Measurements from ENCODE around the gene SYT5. TPM values are rescaled to one million over a fixed set of nuclear protein-coding genes. Genes with fewer than 3 reads are reported as not detected.

The SYT5 gene
- total and polyA plus RNA-seq, 4 donors, result not detected

DNA sequence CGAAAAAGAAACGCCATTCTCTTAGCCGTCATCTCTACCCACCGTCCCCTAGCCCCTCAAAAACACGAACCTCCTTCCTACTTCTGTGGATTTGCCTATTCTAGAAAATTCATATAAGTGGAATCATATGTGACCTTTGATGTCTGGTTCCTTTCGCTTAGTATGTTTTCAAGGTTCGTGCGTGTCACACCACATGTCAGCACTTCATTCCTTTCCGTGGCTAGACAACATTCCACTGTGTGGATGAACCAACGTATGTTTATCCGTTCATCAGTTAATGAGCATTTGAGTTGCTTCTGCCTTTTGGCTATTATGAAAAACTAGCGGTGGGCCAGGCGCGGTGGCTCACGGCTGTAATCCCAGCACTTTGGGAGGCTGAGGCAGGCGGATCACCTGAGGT, 48.7 kb downstream of the SYT5 start:
- intact Hi-C loops (cut with DNase I), result no loop called here
- Histone ChIP-seq H3K27ac (ENCODE audit: low read depth in 1 of 2, low read length in 2 of 2) (no peak overlapping the region), H3K27me3 (ENCODE audit: control insufficient read depth in 1 of 2, insufficient read depth in 2 of 2, low read length in 1 of 2) (no peaks in the 10 kb centered on the region), H3K4me1 (ENCODE audit: control insufficient read depth in 1 of 2, insufficient read depth in 2 of 2, low read length in 2 of 2) (no peaks in the 10 kb centered on the region), H3K4me3 (ENCODE audit: low read length in 2 of 2) (no peak overlapping the region), H3K36me3 (ENCODE audit: control insufficient read depth in 1 of 2, insufficient read depth in 2 of 2, low read length in 1 of 2) (no peaks in the 10 kb centered on the region), H3K9me3 (ENCODE audit: control insufficient read depth, low read length) (no peaks in the 10 kb centered on the region)
- DNase-seq, result peak in 1 of 2 donors; percentile 34
- no peak for ATAC-seq (ENCODE audit: low FRiP score)
- WGBS, 2 donors, result 58 to 76% methylated on average over 16 of the region's 16 CpGs

Small RNA genes lying within 50 kb of the gene (microRNA-seq; reads per million reads assigned to microRNA genes)
- gene MIR7975, result 0 reads per million in 2 donors

Other genes with a start within 250 kb of the SYT5 start
- not detected for gene NLRP7, start 232.8 kb downstream of the SYT5 start, total RNA-seq
- not detected for gene NLRP7, start 232.8 kb downstream of the SYT5 start, polyA plus RNA-seq
- gene NLRP2, start 213.9 kb downstream of the SYT5 start, total RNA-seq, result 1 to 10 TPM in 1 of 2 donors, under 1 TPM in 1; 0.55 to 2.3 TPM
- gene NLRP2, start 213.9 kb downstream of the SYT5 start, polyA plus RNA-seq, result 1 to 10 TPM in 1 of 2 donors, under 1 TPM in 1; 0.08 to 5.1 TPM
- gene GP6, start 142.0 kb downstream of the SYT5 start, total RNA-seq, result under 1 TPM; 0.27 to 0.84 TPM
- under 1 TPM in 1 of 2 donors, not detected in 1; 0.08 TPM for gene GP6, start 142.0 kb downstream of the SYT5 start, polyA plus RNA-seq
- 10 to 100 TPM in 1 of 2 donors, 1 to 10 TPM in 1; 8.9 to 14.4 TPM for gene RDH13, start 117.1 kb downstream of the SYT5 start, total RNA-seq
- gene RDH13, start 117.1 kb downstream of the SYT5 start, polyA plus RNA-seq, result 10 to 100 TPM in 1 of 2 donors, 1 to 10 TPM in 1; 3.4 to 12.4 TPM
- gene EPS8L1, start 104.4 kb downstream of the SYT5 start, total RNA-seq, result 1 to 10 TPM in 1 of 2 donors, under 1 TPM in 1; 0.81 to 4.1 TPM
- gene EPS8L1, start 104.4 kb downstream of the SYT5 start, polyA plus RNA-seq, result 10 to 100 TPM in 1 of 2 donors, under 1 TPM in 1; 0.38 to 10.8 TPM
- 100 to 1,000 TPM; 134 to 218 TPM for gene PPP1R12C, start 62.7 kb downstream of the SYT5 start, total RNA-seq
- 100 to 1,000 TPM; 104 to 432 TPM for gene PPP1R12C, start 62.7 kb downstream of the SYT5 start, polyA plus RNA-seq
- gene TNNT1, start 31.1 kb downstream of the SYT5 start, total RNA-seq, result 1 to 10 TPM in 1 of 2 donors, not detected in 1; 1.3 TPM
- 1 to 10 TPM; 1.4 to 2.0 TPM for gene TNNT1, start 31.1 kb downstream of the SYT5 start, polyA plus RNA-seq
- not detected for gene TNNI3, start 22.6 kb downstream of the SYT5 start, total RNA-seq
- gene TNNI3, start 22.6 kb downstream of the SYT5 start, polyA plus RNA-seq, result 10 to 100 TPM in 1 of 2 donors, under 1 TPM in 1; 0.51 to 14.1 TPM
- not detected for gene DNAAF3, start 13.7 kb downstream of the SYT5 start, total RNA-seq
- gene DNAAF3, start 13.7 kb downstream of the SYT5 start, polyA plus RNA-seq, result under 1 TPM; 0.38 to 0.87 TPM
- 1 to 10 TPM in 1 of 2 donors, under 1 TPM in 1; 0.29 to 1.9 TPM for gene PTPRH, start 29.2 kb upstream of the SYT5 start, total RNA-seq
- 1 to 10 TPM in 1 of 2 donors, under 1 TPM in 1; 0.03 to 7.5 TPM for gene PTPRH, start 29.2 kb upstream of the SYT5 start, polyA plus RNA-seq
- 1 to 10 TPM; 2.0 to 3.6 TPM for gene TMEM86B, start 48.5 kb upstream of the SYT5 start, total RNA-seq
- 10 to 100 TPM in 1 of 2 donors, 1 to 10 TPM in 1; 2.9 to 10.9 TPM for gene TMEM86B, start 48.5 kb upstream of the SYT5 start, polyA plus RNA-seq
- 10 to 100 TPM; 47.9 to 55.4 TPM for gene PPP6R1, start 78.7 kb upstream of the SYT5 start, total RNA-seq
- 10 to 100 TPM; 15.2 to 25.3 TPM for gene PPP6R1, start 78.7 kb upstream of the SYT5 start, polyA plus RNA-seq
- gene HSPBP1, start 99.8 kb upstream of the SYT5 start, total RNA-seq, result 10 to 100 TPM; 14.1 to 16.3 TPM
- 10 to 100 TPM; 14.7 to 25.3 TPM for gene HSPBP1, start 99.8 kb upstream of the SYT5 start, polyA plus RNA-seq
- gene BRSK1, start 103.7 kb upstream of the SYT5 start, total RNA-seq, result 10 to 100 TPM; 14.2 to 18.5 TPM
- 10 to 100 TPM in 1 of 2 donors, 1 to 10 TPM in 1; 4.8 to 25.1 TPM for gene BRSK1, start 103.7 kb upstream of the SYT5 start, polyA plus RNA-seq
- gene TMEM150B, start 145.1 kb upstream of the SYT5 start, total RNA-seq, result 1 to 10 TPM; 2.9 to 9.6 TPM
- gene TMEM150B, start 145.1 kb upstream of the SYT5 start, polyA plus RNA-seq, result 1 to 10 TPM in 1 of 2 donors, under 1 TPM in 1; 0.72 to 5.5 TPM
- gene KMT5C, start 159.6 kb upstream of the SYT5 start, total RNA-seq, result 10 to 100 TPM in 1 of 2 donors, 1 to 10 TPM in 1; 4.5 to 12.8 TPM
- gene KMT5C, start 159.6 kb upstream of the SYT5 start, polyA plus RNA-seq, result 10 to 100 TPM in 1 of 2 donors, 1 to 10 TPM in 1; 3.4 to 13.2 TPM
- gene COX6B2, start 174.4 kb upstream of the SYT5 start, total RNA-seq, result under 1 TPM; 0.19 to 0.99 TPM
- not detected for gene COX6B2, start 174.4 kb upstream of the SYT5 start, polyA plus RNA-seq
- not detected for gene GARIN5B, start 183.0 kb upstream of the SYT5 start, total RNA-seq
- gene GARIN5B, start 183.0 kb upstream of the SYT5 start, polyA plus RNA-seq, result not detected
- under 1 TPM; 0.23 to 0.27 TPM for gene IL11, start 190.2 kb upstream of the SYT5 start, total RNA-seq
- 1 to 10 TPM in 1 of 2 donors, not detected in 1; 2.1 TPM for gene IL11, start 190.2 kb upstream of the SYT5 start, polyA plus RNA-seq
- gene TMEM190, start 196.5 kb upstream of the SYT5 start, total RNA-seq, result not detected
- gene TMEM190, start 196.5 kb upstream of the SYT5 start, polyA plus RNA-seq, result not detected
- gene TMEM238, start 204.0 kb upstream of the SYT5 start, total RNA-seq, result 1 to 10 TPM in 1 of 2 donors, under 1 TPM in 1; 0.94 to 2.4 TPM
- gene TMEM238, start 204.0 kb upstream of the SYT5 start, polyA plus RNA-seq, result not detected
- 1,000 to 10,000 TPM in 1 of 2 donors, 100 to 1,000 TPM in 1; 841 to 1,022 TPM for gene RPL28, start 205.6 kb upstream of the SYT5 start, total RNA-seq
- gene RPL28, start 205.6 kb upstream of the SYT5 start, polyA plus RNA-seq, result 1,000 to 10,000 TPM; 1,298 to 1,335 TPM
- gene UBE2S, start 227.5 kb upstream of the SYT5 start, total RNA-seq, result 10 to 100 TPM; 13.2 to 26.8 TPM
- gene UBE2S, start 227.5 kb upstream of the SYT5 start, polyA plus RNA-seq, result 1 to 10 TPM; 7.0 to 8.4 TPM